Hepatocyte (in vitro differentiated cells): ENCODE measurements around the gene DZIP1L.

Experiments
- CTCF ChIP-seq: fragments of 200-600 bp; sonication (generic); IDR thresholded peaks from 2 replicates; pipeline ENCODE4 v1.5.1; 2016; ENCODE audit warnings: antibody characterized with exemption, mild to moderate bottlenecking; ENCODE audit not compliant: poor library complexity
- EZH2 ChIP-seq: fragments of 200-600 bp; sonication (generic); IDR thresholded peaks from 2 replicates; pipeline ENCODE4 v1.6.1; 2016; ENCODE audit warnings: antibody characterized with exemption, mild to moderate bottlenecking, borderline replicate concordance
- EZH2phosphoT487 ChIP-seq: fragments of 200-600 bp; sonication (generic); IDR thresholded peaks from one replicate; pipeline ENCODE4 v1.6.1; 2018; ENCODE audit warnings: antibody characterized with exemption, mild to moderate bottlenecking, low read depth, moderate library complexity; ENCODE audit not compliant: unreplicated experiment, severe bottlenecking

GRCh38 chr3:138114988-138115971 lies at the start of gene DZIP1L:
- TF ChIP-seq CTCF (peak; percentile 36), EZH2phosphoT487 (no peak), EZH2 (no peak)
